HPDE6-E6E7 (cell line): ENCODE measurements around the gene PPFIA2.

Experiments used
- DNase-seq: peaks from one replicate; pipeline ENCODE4 v3.0.0; 2011; ENCODE audit warnings: missing footprints; ENCODE audit errors: extremely low spot score

The PPFIA2 gene

DNA sequence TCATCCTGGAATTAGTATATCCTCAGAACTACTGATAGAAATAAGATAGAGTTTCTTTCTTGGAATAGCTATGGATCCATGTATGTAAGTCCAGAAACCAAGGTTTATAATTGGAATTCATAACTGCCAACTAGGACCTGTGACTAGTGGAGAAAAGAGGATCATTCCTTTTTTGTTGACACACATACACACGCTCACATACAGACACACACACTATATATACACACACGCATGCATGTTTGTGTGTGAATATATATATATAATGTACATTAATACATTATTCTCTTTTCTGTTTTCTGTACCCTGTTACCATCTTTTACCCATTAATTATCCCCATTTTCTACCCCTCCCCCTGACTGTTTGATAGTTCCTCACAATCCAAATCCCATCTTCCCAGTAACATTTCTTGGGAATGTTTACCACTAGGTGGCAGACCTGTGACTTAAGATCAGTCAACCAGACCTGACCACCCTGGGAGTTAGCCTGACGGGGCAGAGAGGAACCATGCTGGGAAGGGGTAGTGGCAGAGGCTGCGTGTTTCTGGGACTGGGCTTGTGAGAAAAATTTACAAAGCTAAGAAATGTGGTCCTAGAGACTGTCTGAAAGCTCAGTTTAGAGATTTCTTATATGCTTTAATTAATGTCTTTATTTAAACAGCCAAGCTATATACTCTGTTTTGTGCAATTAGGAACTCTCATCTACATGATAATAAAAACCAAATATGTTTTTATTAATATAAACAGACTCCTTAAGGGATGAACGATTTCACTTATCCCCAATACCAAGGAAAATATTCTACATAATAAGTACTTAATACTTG lies 308.0 kb downstream of the PPFIA2 start:
- peak; percentile 48 for DNase-seq

DNA sequence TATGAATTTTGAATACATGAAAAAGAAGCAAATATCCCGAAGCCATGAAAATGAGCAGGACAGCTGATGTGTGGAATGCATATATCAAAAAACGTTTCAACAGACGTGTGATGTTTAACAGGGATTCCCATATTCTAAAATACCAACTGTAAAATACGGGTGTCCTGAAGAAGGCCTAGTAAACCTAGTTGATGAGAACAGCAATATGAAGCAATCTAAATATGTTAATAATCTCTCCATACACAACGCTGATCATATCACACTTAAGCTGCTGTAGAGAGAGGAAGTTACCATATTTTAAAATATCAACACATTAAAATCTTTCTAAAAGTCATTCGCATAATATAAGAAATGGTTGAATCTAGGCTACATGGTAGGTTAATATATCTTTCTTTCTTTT lies 317.5 kb downstream of the PPFIA2 start:
- DNase-seq = no peak

DNA sequence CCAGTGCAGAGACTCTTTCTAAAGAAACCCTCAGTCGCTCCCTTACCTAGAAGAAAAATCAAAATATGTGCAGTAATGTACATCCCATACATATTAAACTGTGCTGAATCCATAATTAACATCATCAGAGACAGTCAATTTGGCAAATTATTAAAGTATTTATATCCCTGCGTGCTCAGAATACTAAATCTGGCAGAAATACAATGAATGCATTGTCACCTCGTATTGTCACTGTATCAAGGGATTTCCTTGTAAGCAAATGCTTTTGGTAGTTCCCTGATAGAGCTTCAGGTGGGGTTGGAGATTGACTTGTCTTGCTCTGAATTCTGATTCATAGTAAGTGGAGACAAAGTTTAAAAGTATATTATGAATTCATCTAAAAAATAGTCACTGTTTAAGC lies 319.1 kb downstream of the PPFIA2 start:
- DNase-seq = no peak

DNA sequence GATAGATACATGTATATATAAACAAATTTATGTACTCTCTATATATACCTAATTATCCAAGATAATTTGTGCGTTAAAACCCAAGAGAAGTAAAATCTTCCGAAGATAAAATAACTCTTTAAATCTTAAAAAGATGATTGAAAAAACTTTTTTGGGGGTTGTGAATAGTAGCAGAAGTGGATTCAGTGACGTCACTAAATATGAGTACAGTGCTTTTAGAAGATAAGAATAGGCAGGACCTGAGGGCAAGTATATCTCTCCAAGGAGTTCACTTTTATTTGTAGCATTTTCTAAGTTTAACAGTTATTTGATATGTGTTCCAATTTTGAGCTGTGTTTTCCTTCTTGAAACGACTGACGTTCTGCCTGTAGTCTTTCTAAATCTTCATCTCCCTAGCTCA lies 319.8 kb downstream of the PPFIA2 start:
- DNase-seq = no peak

DNA sequence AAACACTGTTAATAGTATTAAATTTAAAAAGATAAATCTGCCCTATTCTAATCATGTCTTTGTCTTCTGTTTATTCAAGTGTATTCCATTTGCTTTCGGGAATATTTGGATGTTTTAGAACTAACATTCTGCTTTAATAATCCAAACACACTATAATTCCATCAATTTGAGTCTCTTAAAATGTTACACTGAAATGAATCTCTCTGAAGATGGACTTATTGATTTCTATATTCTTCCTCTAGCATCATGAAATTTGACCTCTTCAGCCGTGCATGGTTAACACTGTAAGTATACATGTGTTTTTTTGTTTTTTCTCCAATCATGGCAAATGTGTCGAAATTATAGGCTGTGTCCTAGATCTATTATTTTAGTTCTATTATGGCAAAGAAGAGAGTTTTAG lies 342.1 kb downstream of the PPFIA2 start:
- DNase-seq = no peak

DNA sequence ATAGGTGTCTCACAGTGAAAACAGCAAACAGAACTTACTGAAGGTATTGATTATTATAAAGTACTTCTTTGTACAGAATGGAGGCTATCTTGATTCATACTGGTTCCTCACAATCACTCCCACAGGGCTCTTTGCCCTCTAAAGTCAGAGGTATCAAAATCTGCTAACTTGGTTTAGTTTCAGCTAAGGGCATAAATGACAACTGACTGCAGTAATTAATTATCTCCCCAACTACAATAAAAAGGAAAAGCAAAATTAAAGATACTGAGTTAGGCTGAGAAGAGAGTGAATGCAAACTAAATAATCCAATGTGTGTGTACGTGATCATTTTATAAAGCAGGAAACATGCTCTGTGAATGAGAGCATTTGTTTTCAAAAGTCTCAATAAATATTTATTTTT lies 342.6 kb downstream of the PPFIA2 start:
- DNase-seq = no peak

DNA sequence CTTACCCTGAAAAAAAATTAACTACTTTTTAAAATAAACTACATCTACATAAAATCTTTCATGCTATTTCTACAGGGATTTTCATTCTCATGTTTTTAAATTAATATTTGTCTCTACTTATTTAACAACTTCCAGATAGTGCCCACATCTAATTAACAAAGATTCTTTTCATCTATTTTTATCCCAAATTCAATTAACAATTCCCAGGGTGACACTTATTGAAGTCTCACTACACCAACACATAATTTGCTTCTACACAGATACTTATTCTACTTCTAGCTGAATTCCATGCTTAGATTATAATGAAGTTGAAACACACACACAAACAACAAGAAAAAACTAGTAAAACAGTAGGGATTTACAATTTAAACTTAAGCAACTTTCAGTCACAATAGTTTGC lies 344.7 kb downstream of the PPFIA2 start:
- DNase-seq = no peak

DNA sequence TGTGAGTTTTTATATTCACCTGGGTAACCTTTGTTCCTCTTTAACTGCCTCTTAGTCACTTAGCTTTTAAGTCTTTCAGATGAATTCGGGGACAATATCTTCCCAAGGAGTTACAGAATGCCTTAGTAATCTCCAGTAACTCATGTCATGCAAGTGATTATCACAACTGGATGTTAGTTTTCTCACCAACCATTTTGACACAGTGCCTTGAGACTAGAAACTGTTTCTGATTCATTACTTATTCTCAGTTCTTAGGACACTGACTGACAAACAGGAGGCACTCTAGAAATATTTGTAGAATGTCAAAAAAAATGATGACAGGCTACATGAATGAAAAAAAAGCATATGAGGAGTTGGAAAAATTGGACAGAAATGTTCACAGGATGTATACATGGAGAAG lies 346.2 kb downstream of the PPFIA2 start:
- DNase-seq = no peak

DNA sequence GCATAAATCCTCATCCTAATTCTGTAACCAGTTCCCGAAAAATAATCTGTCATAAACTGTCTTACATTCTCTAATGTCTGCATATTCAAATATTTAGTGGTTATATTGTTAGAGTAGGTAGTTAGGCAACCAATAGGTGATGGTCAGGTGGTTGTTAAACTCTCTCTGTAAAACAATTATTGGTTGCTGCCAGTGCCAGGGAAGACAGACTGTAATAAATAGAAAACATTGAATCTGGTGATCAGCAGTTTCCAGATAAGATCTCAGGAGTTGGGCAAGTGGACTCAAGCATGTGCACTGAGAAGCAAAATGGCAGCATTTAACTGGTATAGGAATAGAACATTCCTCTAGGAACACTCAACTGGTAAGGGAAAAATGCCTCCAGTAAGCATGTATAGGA lies 355.8 kb downstream of the PPFIA2 start:
- no peak for DNase-seq

DNA sequence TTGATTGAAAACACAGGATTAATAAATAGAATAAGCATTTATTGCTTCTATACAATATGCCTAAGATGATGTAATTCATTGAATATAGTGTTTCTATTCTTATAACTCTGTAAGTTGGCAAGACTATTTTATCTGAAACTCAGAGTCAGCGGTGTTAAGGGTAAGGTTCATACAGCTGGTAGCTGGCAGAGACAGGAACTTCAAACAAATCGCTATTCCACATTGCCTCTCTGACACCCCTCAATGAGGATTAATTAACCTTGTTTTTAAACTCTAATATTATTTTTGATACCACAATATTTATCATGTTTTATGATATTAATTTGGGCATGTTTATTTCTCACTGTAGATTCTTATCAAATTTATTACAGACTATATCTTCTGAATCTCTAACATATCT lies 357.9 kb downstream of the PPFIA2 start:
- DNase-seq = no peak

DNA sequence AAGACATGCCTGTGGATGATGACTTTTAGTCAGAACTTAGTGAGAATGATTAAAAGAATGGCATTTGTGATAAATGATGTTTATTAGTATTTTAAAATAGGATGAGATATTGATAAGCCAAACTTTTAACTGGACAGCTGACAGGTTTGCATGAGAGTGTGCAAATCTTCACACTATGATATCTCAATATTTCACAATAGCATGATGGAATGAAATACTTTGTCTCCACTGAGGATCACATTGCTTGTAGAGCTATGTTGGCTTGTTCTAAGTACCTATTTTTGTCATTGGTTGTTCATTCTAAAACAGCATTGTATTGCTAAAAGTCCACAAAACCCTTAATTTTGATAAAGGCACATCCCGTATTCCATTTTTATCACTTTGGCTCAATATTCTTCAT lies 359.1 kb downstream of the PPFIA2 start:
- DNase-seq = no peak

DNA sequence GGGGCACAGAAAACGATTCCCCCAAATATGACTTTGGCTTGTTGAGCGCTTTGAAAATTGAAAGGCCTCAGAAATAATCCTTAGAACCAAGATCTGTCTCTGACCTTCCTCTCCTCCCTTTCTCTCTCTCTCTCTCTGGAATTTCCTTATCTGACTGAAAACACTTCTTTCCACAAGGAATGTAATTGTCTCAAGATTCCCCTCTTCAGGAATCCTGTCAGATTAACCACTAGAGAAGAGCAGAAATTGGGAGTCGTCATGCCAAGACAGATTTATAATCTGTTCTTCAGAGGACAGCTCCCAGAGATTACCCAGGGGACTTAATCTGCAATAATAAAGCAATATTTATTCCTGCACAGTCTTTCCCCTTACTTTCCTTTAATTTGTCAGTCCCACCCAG lies 363.7 kb downstream of the PPFIA2 start:
- DNase-seq = no peak

DNA sequence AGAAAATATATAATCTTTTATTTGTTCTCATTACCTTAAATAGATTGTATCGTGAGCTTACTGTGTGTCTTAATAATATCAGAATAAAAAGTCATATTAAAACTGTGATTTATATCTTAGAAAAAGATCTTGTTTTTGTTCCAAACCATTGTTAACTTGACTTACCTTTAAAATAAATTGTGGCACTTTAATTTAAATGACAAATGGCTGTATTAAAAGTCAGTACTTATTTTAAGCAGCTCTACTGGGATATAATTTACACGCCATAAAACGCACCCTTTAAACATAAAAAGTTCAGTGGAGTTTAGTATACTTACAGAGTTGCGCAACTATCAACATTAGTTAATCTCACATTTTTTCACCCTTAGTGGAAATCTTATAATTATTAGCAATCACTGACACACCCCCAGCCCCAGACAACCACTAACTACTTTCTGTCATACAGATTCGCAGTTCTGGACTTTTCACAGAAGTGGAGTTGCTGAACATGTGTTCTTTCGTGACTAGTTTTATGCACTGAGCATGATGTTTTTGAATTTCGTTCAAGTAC lies 369.5 kb downstream of the PPFIA2 start:
- no peak for DNase-seq

DNA sequence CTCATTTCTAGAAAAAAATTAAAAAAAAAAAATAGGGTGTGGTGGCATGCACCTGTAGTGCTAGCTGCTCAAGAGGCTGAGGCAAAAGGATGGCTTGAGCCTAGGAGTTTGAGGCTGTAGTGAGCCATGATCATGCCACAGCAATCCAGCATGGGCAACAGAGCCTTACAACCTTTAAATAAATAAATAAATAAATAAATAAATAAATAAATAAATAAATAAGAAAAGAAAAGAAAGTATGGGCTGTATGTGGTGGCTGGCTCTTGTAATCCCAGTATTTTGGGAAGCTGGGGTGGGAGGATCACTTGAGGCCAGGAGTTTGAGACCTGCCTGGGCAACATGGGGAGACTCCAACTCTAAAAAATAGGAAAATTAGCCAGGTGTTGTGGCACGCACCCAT lies 373.0 kb downstream of the PPFIA2 start:
- DNase-seq = no peak

DNA sequence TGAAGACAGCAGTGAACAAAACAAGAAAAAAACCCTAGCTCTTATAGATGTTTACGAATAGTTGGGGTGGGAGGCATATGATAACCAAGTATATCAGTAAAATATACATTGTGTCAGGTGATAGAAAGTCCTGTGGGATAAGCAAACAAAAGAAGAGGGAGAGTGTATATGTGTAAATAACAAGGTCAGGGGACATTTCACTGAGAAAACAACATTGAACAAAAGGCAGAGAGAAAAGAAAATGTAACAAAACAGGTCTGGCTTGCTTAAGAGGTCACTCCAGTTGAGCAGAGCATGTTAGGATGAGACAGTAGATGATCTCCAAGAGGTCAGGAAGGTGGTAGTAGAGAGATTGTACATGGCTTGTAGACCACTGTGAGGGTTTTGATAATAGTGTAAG lies 377.2 kb downstream of the PPFIA2 start:
- DNase-seq = no peak

DNA sequence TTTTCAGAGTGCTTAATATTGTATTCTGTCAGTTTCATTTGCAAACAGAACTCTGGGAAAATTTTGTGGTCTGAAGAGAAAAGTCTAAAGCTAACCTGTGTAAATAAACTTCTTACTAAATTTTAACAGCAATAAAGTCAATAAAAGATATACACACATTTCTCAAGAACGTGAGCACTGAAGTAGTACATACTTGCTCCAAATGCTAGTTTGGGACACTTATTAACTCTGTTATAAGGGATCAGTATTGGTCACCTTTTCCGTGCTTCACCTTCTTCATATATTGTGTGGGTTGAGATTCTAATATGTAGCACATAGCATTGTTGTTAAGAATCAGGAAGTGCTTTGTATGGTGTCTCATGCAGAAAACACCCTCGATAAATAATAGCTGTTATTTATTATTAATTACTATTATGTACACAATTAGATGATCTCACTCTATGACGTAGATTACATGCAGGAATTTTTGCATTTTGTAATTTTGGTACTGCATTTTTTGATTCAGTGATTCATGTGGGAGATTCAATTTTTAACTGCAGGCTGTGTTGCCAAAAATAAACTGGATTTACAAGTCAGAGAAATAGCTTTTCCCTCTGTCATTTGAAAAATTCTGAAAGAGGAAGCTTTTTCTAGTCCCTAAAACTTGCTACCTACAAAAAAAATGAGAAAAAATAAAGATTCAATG lies 380.4 kb downstream of the PPFIA2 start:
- no peak for DNase-seq

DNA sequence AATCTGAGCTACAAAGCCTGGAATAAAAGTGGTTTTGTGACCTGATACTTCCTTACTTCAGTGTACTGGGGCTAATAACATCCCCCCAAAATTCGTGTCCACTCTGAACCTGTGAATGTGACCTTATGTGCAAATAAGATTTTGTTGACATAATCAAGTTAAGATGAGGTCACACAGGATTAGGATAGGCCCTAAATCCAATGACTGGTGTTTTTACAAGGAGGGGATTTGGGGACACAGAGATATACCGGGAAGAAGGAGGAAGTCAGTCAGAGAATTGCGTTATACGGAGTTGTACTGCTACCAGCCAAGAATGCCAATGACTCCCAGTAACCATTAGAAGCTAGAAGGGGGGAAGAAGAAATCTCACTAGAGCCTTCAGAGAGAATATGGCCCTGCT lies 381.4 kb downstream of the PPFIA2 start:
- no peak for DNase-seq

DNA sequence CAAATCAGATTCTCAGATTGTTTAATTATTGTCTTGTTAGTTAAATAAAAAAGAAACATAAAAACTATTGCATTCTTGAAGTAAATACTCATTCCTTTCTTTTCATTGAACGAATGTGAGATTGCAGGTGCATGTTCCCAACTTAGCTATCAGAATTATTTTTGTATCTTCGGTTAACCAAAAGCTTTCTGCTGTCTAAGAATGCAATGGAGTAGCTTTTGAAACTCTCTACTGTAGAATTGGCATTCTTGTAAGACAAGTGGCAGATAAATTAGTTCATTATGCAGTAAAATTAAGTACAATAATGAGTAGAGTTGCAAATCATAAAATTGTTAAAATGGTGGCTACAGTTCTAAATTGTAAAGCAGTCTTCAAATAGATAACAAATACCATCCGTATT lies 383.2 kb downstream of the PPFIA2 start:
- DNase-seq = no peak

DNA sequence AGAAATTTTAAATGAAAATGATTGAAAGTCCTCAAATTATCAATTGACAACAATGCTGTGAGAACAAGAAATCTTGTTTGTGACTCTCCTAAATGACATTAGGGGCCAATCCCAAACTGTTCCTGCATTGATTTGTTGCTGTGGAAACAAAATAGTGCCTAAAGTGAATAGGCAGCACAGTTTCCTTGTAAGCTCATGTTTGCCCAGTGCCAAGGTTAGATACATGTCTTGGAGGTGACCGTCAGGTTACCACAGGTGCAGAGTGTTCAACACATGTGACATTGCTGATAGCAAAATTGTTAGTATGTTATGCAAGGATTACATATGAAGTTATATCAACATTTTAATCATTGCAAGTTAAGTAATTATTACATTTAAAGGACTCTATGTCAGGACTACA lies 388.7 kb downstream of the PPFIA2 start:
- no peak for DNase-seq

DNA sequence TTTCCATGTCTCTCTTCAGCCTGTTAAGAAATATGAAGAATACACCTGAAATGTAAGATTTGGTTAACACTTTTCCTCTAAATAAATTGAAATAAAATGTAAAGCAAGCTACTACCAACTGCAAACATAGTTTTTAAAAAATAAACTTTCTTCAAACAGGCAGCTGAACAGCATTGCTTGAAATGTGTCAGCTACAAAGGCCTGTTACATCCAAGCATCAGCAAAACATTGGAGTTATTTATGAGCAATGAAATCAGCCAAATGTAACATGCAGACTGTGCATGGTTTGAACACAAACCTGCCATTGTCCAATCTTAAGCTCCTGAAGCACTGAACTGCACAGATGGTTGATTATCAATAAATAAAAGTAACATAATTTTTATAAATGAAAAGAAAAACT lies 390.0 kb downstream of the PPFIA2 start:
- DNase-seq = no peak

DNA sequence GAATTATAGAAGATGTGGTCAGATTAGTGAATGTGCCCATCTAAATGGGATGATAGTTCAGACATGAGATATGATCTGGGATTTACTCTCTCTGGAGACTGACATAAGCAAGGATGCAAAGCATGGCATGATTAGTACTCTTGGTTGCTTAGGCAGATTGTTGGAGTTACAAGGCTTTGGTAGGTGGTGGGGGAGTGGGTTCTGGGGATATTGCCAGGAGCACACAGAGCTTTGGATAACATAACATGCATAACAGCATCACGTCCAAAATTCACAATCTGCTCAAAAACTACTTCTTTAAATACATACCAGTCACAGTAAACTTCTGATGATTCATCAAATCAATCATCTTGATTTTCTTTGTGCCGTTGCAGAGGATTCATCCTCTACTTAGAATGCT lies 393.9 kb downstream of the PPFIA2 start:
- no peak for DNase-seq

DNA sequence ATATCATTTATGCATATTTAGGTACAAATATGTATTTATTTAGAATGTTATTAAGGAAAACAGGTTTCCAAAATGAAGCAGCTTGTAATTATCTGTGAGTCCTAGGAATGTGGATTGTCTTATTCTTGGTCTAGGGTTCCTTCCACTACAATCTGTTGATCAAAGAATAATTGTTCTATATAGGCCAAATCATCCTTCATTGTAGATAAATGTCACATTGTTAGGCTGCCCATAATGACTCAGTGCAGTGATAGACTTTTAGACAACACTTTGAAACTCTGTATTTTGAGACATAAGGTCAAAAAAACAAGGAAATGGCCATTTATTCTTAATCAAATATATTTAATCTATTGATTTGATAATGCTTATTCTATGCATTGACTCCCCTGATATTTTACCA lies 398.2 kb downstream of the PPFIA2 start:
- DNase-seq = no peak

DNA sequence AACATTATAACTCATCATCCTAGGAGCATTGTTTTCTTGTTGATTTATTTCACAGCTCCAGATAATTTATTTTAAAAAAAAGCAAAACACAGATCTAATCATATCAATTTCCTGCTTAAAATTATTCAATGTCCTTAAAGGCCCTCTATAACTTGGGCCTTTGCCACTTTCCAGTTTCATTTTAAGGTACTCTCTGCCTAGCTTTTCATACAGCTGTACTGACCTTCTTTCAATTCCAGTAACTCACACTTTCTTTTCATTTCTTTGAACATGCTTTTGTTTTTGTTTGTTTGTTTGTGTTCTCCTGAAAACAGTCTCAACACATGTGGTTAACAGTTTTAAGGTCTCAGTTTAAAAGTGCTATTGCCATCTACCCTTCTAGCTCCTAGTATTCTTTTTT lies 399.4 kb downstream of the PPFIA2 start:
- DNase-seq = no peak
